Gastroesophageal sphincter (tissue), 4 donors: ENCODE data around the gene SH3PXD2A. TPM values are rescaled to one million over a fixed set of nuclear protein-coding genes. Genes with fewer than 3 reads are reported as not detected.

Experiments
- ATAC-seq: fragments of 150-250 bp; one replicate; pipeline ENCODE4 v1.9.1; 2016; ENCODE audit warnings: mild to moderate bottlenecking, moderate library complexity
- H3K27ac ChIP-seq, 4 donors: fragments of 200-600 bp; sonication (generic) in 3 of 4; 1 replicate in 3 of 4; 2 replicates in 1 of 4; pipeline ENCODE4 v1.5.1; 2016 to 2019
- H3K27me3 ChIP-seq: fragments of 200-600 bp; sonication (generic); one replicate; pipeline ENCODE4 v1.5.1; 2019
- H3K36me3 ChIP-seq, 2 donors: fragments of 200-600 bp; sonication (generic); one replicate each; pipeline ENCODE4 v1.5.1; 2019; ENCODE audit warnings: control low read depth in 1 of 2
- H3K4me1 ChIP-seq, 3 donors: fragments of 200-600 bp; sonication (generic); 1 replicate in 2 of 3; 2 replicates in 1 of 3; pipeline ENCODE4 v1.5.1; 2016 to 2019; ENCODE audit warnings: control low read depth in 2 of 3
- H3K4me3 ChIP-seq, 2 donors: fragments of 200-600 bp; sonication (generic); one replicate each; pipeline ENCODE4 v1.5.1; 2019; ENCODE audit warnings: mild to moderate bottlenecking in 1 of 2, moderate library complexity in 1 of 2
- H3K9me3 ChIP-seq, 3 donors: fragments of 200-600 bp; sonication (generic); one replicate each; pipeline ENCODE4 v1.5.1; 2017 to 2019; ENCODE audit warnings: control low read depth in 2 of 3
- EP300 ChIP-seq: sonication (generic); formaldehyde crosslinking; IDR thresholded peaks from one replicate; pipeline ENCODE4 v1.6.1; 2017; ENCODE audit warnings: antibody characterized with exemption, mild to moderate bottlenecking
- POLR2A ChIP-seq, 2 donors: fragments of 450-650 bp; IDR thresholded peaks; one replicate each; pipeline ENCODE4 v1.6.1; 2017; ENCODE audit warnings: antibody characterized with exemption in 2 of 2, mild to moderate bottlenecking in 2 of 2, moderate library complexity in 1 of 2
- POLR2AphosphoS5 ChIP-seq: sonication (generic); formaldehyde crosslinking; IDR thresholded peaks from one replicate; pipeline ENCODE4 v1.6.1; 2017; ENCODE audit warnings: antibody characterized with exemption
- WGBS, 2 donors: methylation state at CpG; one replicate each; pipeline ENCODE4 v1.1.5; 2018; ENCODE audit warnings: low coverage in 1 of 2; 5-methylcytosine and 5-hydroxymethylcytosine counted together
- total RNA-seq, 4 donors: library from RNA; depleted of rRNA; stranded (reverse); fragments of >200 nt; gene quantifications; one replicate each; pipeline ENCODE4 v1.1.0, GENCODE V29; 2016
- TF ChIP-seq, protein P1 (sequence below), 4 experiments: fragments of 200-600 bp in 2 of 4; fragments of 450-650 bp in 2 of 4; sonication (generic) in 1 of 4; IDR thresholded peaks; one replicate each; pipeline ENCODE4 v1.5.1; 2017 to 2019; ENCODE audit warnings: antibody characterized with exemption in 4 of 4, mild to moderate bottlenecking in 2 of 4, moderate library complexity in 2 of 4

Gene SH3PXD2A
- total RNA-seq, 4 donors from 2014 or later = 31.2 to 65.2 (median 39.5) TPM

DNA sequence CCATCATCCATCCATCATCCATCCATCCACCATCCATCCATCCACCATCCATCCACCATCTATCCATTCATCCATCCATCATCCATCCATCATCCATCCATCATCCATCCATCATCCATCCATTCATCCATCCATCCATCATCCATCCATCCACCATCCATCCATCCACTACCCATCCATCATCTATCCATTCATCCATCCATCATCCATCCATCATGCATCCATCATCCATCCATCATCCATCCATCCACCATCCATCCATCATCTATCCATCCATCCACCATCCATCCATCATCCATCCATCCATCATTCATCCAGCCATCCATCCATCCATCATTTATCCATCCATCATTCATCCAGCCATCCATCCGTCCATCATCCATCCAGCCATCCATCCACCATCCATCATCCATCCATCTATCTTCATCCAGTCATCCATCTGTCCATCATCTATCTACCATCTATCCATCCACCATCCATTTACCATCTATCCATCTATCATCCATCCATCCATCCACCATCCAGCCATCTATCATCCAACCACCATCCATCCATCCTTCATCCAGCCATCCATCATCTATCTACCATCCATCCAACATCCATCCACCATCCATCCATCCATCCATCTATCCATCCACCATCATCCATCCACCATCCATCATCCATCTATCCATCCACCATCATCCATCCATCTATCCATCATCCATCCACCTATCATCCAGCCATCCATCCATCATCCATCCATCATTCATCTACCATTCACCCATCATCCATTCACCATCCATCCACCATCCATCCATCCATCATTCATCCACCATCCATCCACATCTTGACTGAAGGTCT lies 153.8 kb downstream of the SH3PXD2A start:
- Histone ChIP-seq H3K36me3 (no peaks in the 10 kb centered on the region), H3K4me1 (peaks cover 0 to 18% (median 4%) of the 10 kb centered on the region in 3 donors), H3K27me3 (no peaks in the 10 kb centered on the region), H3K4me3 (no peak overlapping the region), H3K9me3 (no peaks in the 10 kb centered on the region), H3K27ac (no peak overlapping the region)
- TF ChIP-seq POLR2AphosphoS5 (no peak), EP300 (no peak), POLR2A (IDR thresholded peaks at IDR 0.05) (no peak)
- TF ChIP-seq, protein P1, sequence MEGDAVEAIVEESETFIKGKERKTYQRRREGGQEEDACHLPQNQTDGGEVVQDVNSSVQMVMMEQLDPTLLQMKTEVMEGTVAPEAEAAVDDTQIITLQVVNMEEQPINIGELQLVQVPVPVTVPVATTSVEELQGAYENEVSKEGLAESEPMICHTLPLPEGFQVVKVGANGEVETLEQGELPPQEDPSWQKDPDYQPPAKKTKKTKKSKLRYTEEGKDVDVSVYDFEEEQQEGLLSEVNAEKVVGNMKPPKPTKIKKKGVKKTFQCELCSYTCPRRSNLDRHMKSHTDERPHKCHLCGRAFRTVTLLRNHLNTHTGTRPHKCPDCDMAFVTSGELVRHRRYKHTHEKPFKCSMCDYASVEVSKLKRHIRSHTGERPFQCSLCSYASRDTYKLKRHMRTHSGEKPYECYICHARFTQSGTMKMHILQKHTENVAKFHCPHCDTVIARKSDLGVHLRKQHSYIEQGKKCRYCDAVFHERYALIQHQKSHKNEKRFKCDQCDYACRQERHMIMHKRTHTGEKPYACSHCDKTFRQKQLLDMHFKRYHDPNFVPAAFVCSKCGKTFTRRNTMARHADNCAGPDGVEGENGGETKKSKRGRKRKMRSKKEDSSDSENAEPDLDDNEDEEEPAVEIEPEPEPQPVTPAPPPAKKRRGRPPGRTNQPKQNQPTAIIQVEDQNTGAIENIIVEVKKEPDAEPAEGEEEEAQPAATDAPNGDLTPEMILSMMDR (IDR thresholded peaks at IDR 0.05) = no peak
- 33 to 44% methylated on average over 1 of the region's 1 CpG for WGBS, 2 donors
- no peak for ATAC-seq

DNA sequence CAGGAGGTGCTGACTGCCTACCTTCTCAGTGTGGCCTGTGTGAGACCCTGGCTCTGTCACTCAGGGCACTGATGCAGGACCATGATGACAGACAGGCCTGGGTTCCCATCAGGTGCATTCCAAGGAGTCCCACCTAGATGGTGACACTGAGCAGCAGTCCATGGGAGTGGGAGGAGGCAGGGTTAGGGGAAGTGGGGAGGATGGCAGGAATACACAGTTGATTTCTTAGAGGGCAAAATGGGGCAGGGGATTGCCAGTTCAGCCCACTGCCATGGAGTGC lies 155.0 kb downstream of the SH3PXD2A start:
- Histone ChIP-seq H3K27ac (peak overlapping the region in 3 of 4 donors; percentile 24 to 72 (median 41)), H3K4me1 (peaks cover 0 to 30% (median 15%) of the 10 kb centered on the region in 3 donors), H3K4me3 (no peak overlapping the region), H3K36me3 (no peaks in the 10 kb centered on the region), H3K27me3 (no peaks in the 10 kb centered on the region), H3K9me3 (no peaks in the 10 kb centered on the region)
- ATAC-seq = no peak
- TF ChIP-seq POLR2AphosphoS5 (no peak), EP300 (no peak), POLR2A (IDR thresholded peaks at IDR 0.05) (no peak)
- TF ChIP-seq, protein P1 (IDR thresholded peaks at IDR 0.05) = no peak

DNA sequence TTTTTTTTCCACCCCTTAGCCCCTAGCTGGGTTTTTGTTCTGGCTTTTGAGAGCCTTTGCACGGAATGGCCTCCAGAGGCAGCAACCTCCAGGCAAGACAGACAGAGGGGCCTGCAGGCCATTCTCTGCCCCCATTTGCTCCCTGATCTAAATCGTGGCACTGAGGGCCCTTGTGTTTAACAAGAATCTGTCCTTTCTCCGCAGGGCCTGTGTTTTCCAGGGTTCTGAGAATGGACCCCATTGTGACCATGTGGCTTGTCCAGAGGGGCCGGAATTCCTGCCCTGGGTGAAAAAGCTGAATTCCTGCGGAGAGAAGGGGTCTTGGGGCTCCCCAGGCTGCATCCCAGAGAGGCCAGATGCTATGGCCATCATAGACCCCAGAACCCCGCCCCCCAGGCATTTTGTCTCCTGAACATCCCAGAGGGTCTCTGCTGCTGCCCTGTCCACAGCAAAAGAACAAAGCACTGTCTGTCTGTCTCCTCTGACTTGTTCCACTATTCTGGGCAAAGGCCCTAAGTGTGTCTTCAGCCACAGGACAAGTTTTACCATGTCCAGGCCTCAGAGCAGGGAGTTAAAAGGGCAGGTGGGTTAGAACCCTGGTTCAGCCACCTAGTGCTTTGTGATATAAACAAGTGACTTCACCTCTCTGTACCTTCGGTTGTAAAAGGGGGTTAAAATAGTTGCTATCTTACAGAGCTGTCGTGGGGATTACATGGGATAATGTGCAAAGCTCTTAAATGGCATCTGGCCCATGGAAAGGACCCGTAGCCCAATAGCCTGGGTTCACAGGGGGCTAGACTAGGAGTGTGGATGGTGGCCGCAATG lies 155.6 kb downstream of the SH3PXD2A start:
- peaks cover 0 to 36% (median 16%) of the 10 kb centered on the region in 3 donors for H3K4me1 ChIP-seq
- WGBS, 2 donors = 45 to 79% methylated on average over 2 of the region's 10 CpGs
- no peaks in the 10 kb centered on the region for H3K9me3 ChIP-seq
- H3K27ac ChIP-seq = peak overlapping the region in 3 of 4 donors; percentile 24 to 72 (median 41)
- H3K27me3 ChIP-seq = no peaks in the 10 kb centered on the region
- no peak overlapping the region for H3K4me3 ChIP-seq
- H3K36me3 ChIP-seq = no peaks in the 10 kb centered on the region
- no peak for ATAC-seq
- TF ChIP-seq POLR2AphosphoS5 (no peak), EP300 (no peak), POLR2A (IDR thresholded peaks at IDR 0.05) (no peak)
- TF ChIP-seq, protein P1 (IDR thresholded peaks at IDR 0.05) = peak in 1 of 4 experiments; percentile 15

DNA sequence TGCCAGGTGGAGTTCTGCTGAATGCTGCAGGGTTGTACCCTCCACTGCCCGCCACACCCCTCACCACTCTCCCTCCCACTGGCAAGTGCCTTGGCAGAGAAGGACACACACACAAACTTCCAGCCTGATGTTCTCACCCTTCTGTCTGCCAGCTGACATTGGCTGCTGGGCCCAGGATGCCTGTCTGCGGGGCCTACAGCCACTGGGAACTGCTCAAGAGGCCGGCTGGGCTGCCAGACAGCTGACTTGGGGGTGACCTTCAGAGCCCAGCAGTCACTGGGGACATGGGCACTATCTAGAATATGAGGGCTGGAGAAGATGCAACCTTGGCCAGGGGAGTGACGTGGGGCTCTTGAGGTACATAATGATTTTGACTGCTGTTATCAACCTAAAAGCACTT lies 157.1 kb downstream of the SH3PXD2A start:
- Histone ChIP-seq H3K27ac (peak overlapping the region in 3 of 4 donors; percentile 38 to 72 (median 69)), H3K27me3 (peaks cover 9% of the 10 kb centered on the region), H3K4me1 (peaks cover 0 to 50% (median 19%) of the 10 kb centered on the region in 3 donors), H3K9me3 (no peaks in the 10 kb centered on the region), H3K36me3 (no peaks in the 10 kb centered on the region), H3K4me3 (no peak overlapping the region)
- TF ChIP-seq, protein P1 (IDR thresholded peaks at IDR 0.05) = no peak
- TF ChIP-seq EP300 (no peak), POLR2A (IDR thresholded peaks at IDR 0.05) (no peak), POLR2AphosphoS5 (no peak)
- WGBS, 2 donors = 80 to 92% methylated on average over 1 to 2 of the region's 4 CpGs
- no peak for ATAC-seq
